H1 (cell line): ENCODE data around the gene TSPOAP1. TPM values are rescaled to one million over a fixed set of nuclear protein-coding genes. Genes with fewer than 3 reads are reported as not detected.

ENCODE experiments used
- CTCF ChIA-PET: fragments of 300-600 bp; sonication (Branson Sonifier 250); formaldehyde crosslinking; loops from one replicate; lab custom pipeline; 2021; ENCODE audit not compliant: partially characterized antibody; lab: Charles Lee
- POLR2A ChIA-PET: fragments of 300-600 bp; sonication (Branson Sonifier 250); formaldehyde crosslinking; loops from one replicate; lab custom pipeline; 2021; ENCODE audit warnings: inconsistent platforms; ENCODE audit not compliant: partially characterized antibody; lab: Charles Lee
- DNase-seq, 2 experiments: peaks; one replicate each; pipeline versions ENCODE4 v3.0.0 to v3.0.0-alpha.2; 2010 to 2022; ENCODE audit warnings: low spot score in 2 of 2, low read depth in 1 of 2, mixed read lengths in 1 of 2
- FAIRE-seq: peaks from 2 replicates; lab custom pipeline; 2011; peaks lifted over from hg19 to GRCh38; lab: Jason Lieb, UNC
- H2AFZ ChIP-seq: 2 replicates; pipeline ENCODE4 v1.8.1; 2012; ENCODE audit warnings: low read length, inconsistent platforms
- H2AK5ac ChIP-seq: 2 replicates; pipeline ENCODE4 v1.6.1; 2013; ENCODE audit warnings: low read depth, low read length
- H2BK120ac ChIP-seq: replicated peaks from 2 replicates; pipeline ENCODE3; 2013; ENCODE audit warnings: low read depth, low read length, inconsistent platforms
- H2BK12ac ChIP-seq: 2 replicates; pipeline ENCODE4 v1.6.1; 2013; ENCODE audit warnings: low read depth, low read length
- H2BK15ac ChIP-seq: 2 replicates; pipeline ENCODE4 v1.6.1; 2013; ENCODE audit warnings: low read length
- H2BK20ac ChIP-seq: 2 replicates; pipeline ENCODE4 v1.6.1; 2013; ENCODE audit warnings: low read length
- H2BK5ac ChIP-seq: 2 replicates; pipeline ENCODE4 v1.6.1; 2013; ENCODE audit warnings: low read depth, low read length
- H3K14ac ChIP-seq: 2 replicates; pipeline ENCODE4 v1.6.1; 2013; ENCODE audit warnings: inconsistent platforms; ENCODE audit not compliant: insufficient read length
- H3K18ac ChIP-seq: 2 replicates; pipeline ENCODE4 v1.6.1; 2013; ENCODE audit warnings: low read length; ENCODE audit errors: extremely low read depth
- H3K23ac ChIP-seq: 2 replicates; pipeline ENCODE4 v1.6.1; 2013; ENCODE audit warnings: inconsistent platforms; ENCODE audit not compliant: insufficient read length
- H3K23me2 ChIP-seq: 2 replicates; pipeline ENCODE4 v1.6.1; 2013; ENCODE audit warnings: low read depth, low read length
- H3K27ac ChIP-seq: 2 replicates; pipeline ENCODE4 v1.6.1; 2011; ENCODE audit warnings: low read depth, low read length, inconsistent platforms
- H3K27me3 ChIP-seq, 4 experiments: replicated peaks in 1 of 4; 1 replicate in 1 of 4; 2 replicates in 3 of 4; pipeline versions ENCODE4 v1.6.1 to v1.8.1; 2011 to 2013; ENCODE audit warnings: low read length in 3 of 4, mild to moderate bottlenecking in 3 of 4, inconsistent platforms in 2 of 4, mixed read lengths in 2 of 4, moderate library complexity in 1 of 4; ENCODE audit not compliant: control insufficient read depth in 3 of 4, insufficient read depth in 3 of 4; ENCODE audit errors: extremely low read depth in 1 of 4
- H3K36me3 ChIP-seq, 4 experiments: 2 replicates each; pipeline versions ENCODE4 v1.6.1 to v1.8.1; 2011 to 2013; ENCODE audit warnings: mild to moderate bottlenecking in 4 of 4, low read length in 3 of 4, moderate library complexity in 2 of 4, control low read depth in 1 of 4, inconsistent platforms in 1 of 4; ENCODE audit not compliant: insufficient read depth in 4 of 4, control insufficient read depth in 2 of 4
- H3K4ac ChIP-seq: replicated peaks from 2 replicates; pipeline ENCODE3; 2013; ENCODE audit warnings: low read length, low read depth, mixed read lengths, inconsistent platforms; ENCODE audit not compliant: insufficient read length
- H3K4me1 ChIP-seq, 4 experiments: replicated peaks in 1 of 4; 1 replicate in 1 of 4; 2 replicates in 3 of 4; pipeline versions ENCODE4 v1.6.1 to v1.8.1; 2011 to 2013; ENCODE audit warnings: low read length in 3 of 4, inconsistent platforms in 2 of 4, mixed read lengths in 1 of 4; ENCODE audit not compliant: insufficient read depth in 4 of 4, control insufficient read depth in 3 of 4
- H3K4me2 ChIP-seq, 2 experiments: 2 replicates each; pipeline versions ENCODE4 v1.6.1 to v1.8.1; 2011 to 2013; ENCODE audit warnings: low read depth in 2 of 2, low read length in 2 of 2, control low read depth in 1 of 2, inconsistent platforms in 1 of 2, mild to moderate bottlenecking in 1 of 2; ENCODE audit not compliant: insufficient read depth in 1 of 2
- H3K4me3 ChIP-seq, 4 experiments: fragments of 200-600, 300-600 bp in 1 of 4; sonication (generic), shearing (Covaris generic), sonication (Bioruptor Twin) in 1 of 4; 2 replicates each; pipeline versions ENCODE4 v1.5.1 to v1.8.1; 2011 to 2016; ENCODE audit warnings: low read length in 4 of 4, low read depth in 3 of 4, control low read depth in 2 of 4, inconsistent platforms in 2 of 4, mild to moderate bottlenecking in 2 of 4, mixed read lengths in 1 of 4, moderate library complexity in 1 of 4; ENCODE audit not compliant: insufficient read depth in 2 of 4; ENCODE audit errors: extremely low read depth in 1 of 4
- H3K56ac ChIP-seq: replicated peaks from 2 replicates; pipeline ENCODE3; 2013; ENCODE audit warnings: low read depth, mild to moderate bottlenecking, mixed read lengths, low read length, inconsistent platforms; ENCODE audit not compliant: insufficient read length
- H3K79me1 ChIP-seq: 2 replicates; pipeline ENCODE4 v1.6.1; 2013; ENCODE audit warnings: low read depth, low read length, control low read depth
- H3K79me2 ChIP-seq, 2 experiments: 2 replicates each; pipeline versions ENCODE4 v1.6.1 to v1.8.1; 2012 to 2013; ENCODE audit warnings: low read length in 2 of 2, mild to moderate bottlenecking in 2 of 2, inconsistent platforms in 1 of 2; ENCODE audit not compliant: insufficient read depth in 2 of 2, control insufficient read depth in 1 of 2
- H3K9ac ChIP-seq, 4 experiments: replicated peaks in 1 of 4; 1 replicate in 1 of 4; 2 replicates in 3 of 4; pipeline versions ENCODE4 v1.6.1 to v1.8.1; 2011 to 2013; ENCODE audit warnings: low read depth in 3 of 4, low read length in 3 of 4, control low read depth in 2 of 4, mild to moderate bottlenecking in 2 of 4, moderate library complexity in 2 of 4, inconsistent platforms in 1 of 4; ENCODE audit errors: extremely low read depth in 1 of 4
- H3K9me3 ChIP-seq, 2 experiments: 2 replicates each; pipeline versions ENCODE4 v1.6.1 to v1.8.1; 2012 to 2013; ENCODE audit warnings: mild to moderate bottlenecking in 2 of 2, moderate library complexity in 2 of 2, control low read depth in 1 of 2, inconsistent platforms in 1 of 2, low read depth in 1 of 2, low read length in 1 of 2, mixed read lengths in 1 of 2; ENCODE audit not compliant: insufficient read depth in 2 of 2
- H4K20me1 ChIP-seq, 2 experiments: replicated peaks in 1 of 2; 2 replicates each; pipeline versions ENCODE3 to v1.8.1; 2011 to 2013; ENCODE audit warnings: inconsistent platforms in 2 of 2, low read length in 2 of 2, mild to moderate bottlenecking in 1 of 2; ENCODE audit not compliant: insufficient read depth in 2 of 2, control insufficient read depth in 1 of 2
- H4K5ac ChIP-seq: 2 replicates; pipeline ENCODE4 v1.6.1; 2013; ENCODE audit warnings: low read length, low read depth, mixed read lengths, inconsistent platforms; ENCODE audit not compliant: insufficient read length
- H4K8ac ChIP-seq: 2 replicates; pipeline ENCODE4 v1.8.0; 2013; ENCODE audit warnings: mild to moderate bottlenecking, moderate library complexity, low read length, inconsistent platforms; ENCODE audit not compliant: insufficient read depth; ENCODE audit errors: extremely low read depth
- H4K91ac ChIP-seq: replicated peaks from 2 replicates; pipeline ENCODE3; 2013; ENCODE audit warnings: low read length, mixed read lengths, inconsistent platforms; ENCODE audit not compliant: insufficient read length
- CEBPB ChIP-seq: IDR thresholded peaks from 2 replicates; pipeline ENCODE4 v1.6.1; 2012; ENCODE audit warnings: low read depth, low read length
- CHD1 ChIP-seq: IDR thresholded peaks from 2 replicates; pipeline ENCODE4 v1.6.1; 2012; ENCODE audit warnings: low read depth, low read length, improper control_type of control experiment
- CTBP2 ChIP-seq: IDR thresholded peaks from 2 replicates; pipeline ENCODE4 v1.7.0; 2011; ENCODE audit warnings: borderline replicate concordance, mild to moderate bottlenecking, moderate library complexity, mixed read lengths, low read length; ENCODE audit not compliant: insufficient read depth, insufficient read length
- EP300 ChIP-seq, 2 experiments: IDR thresholded peaks; 1 replicate in 1 of 2; 2 replicates in 1 of 2; pipeline ENCODE4 v1.6.1; 2011 to 2012; ENCODE audit warnings: low read depth in 2 of 2, low read length in 2 of 2, mild to moderate bottlenecking in 2 of 2, borderline replicate concordance in 1 of 2, inconsistent platforms in 1 of 2, moderate library complexity in 1 of 2
- EZH2 ChIP-seq: fragments of 200-600 bp; sonication (generic); IDR thresholded peaks from 2 replicates; pipeline ENCODE4 v1.7.1; 2012; ENCODE audit warnings: low read depth, mild to moderate bottlenecking, moderate library complexity, low read length, inconsistent platforms; ENCODE audit not compliant: severe bottlenecking
- RFX5 ChIP-seq: IDR thresholded peaks from 2 replicates; pipeline ENCODE4 v1.6.1; 2011; ENCODE audit warnings: low read depth, low read length, improper control_type of control experiment, borderline replicate concordance
- RNF2 ChIP-seq: fragments of 200-900, 300-1000 bp; sonication (generic); IDR thresholded peaks from 2 replicates; pipeline ENCODE4 v1.7.1; 2016; ENCODE audit warnings: borderline replicate concordance, low read depth, mild to moderate bottlenecking, antibody characterized with exemption, low read length; ENCODE audit not compliant: poor library complexity, severe bottlenecking; ENCODE audit errors: missing control alignments
- RXRA ChIP-seq: IDR thresholded peaks from 2 replicates; pipeline ENCODE4 v1.6.1; 2011; ENCODE audit warnings: low read depth, mild to moderate bottlenecking, low read length, moderate library complexity; ENCODE audit not compliant: insufficient read depth
- SIN3A ChIP-seq, 2 experiments: IDR thresholded peaks in 1 of 2; conservative IDR thresholded peaks in 1 of 2; 2 replicates each; pipeline ENCODE4 v1.6.1; 2011 to 2012; ENCODE audit warnings: low read length in 2 of 2, improper control_type of control experiment in 1 of 2, low read depth in 1 of 2, mild to moderate bottlenecking in 1 of 2
- SIRT6 ChIP-seq: IDR thresholded peaks from one replicate; pipeline ENCODE4 v1.7.1; 2012; ENCODE audit warnings: low read length, inconsistent platforms
- SP2 ChIP-seq: IDR thresholded peaks from 2 replicates; pipeline ENCODE4 v1.6.1; 2012; ENCODE audit warnings: mild to moderate bottlenecking, low read length, inconsistent platforms
- YY1 ChIP-seq: IDR thresholded peaks from 2 replicates; pipeline ENCODE4 v1.6.1; 2011; ENCODE audit warnings: low read depth, mild to moderate bottlenecking, low read length
- WGBS, 2 experiments: shearing (Covaris generic) in 1 of 2; methylation state at CpG; one replicate each; pipeline versions ENCODE4 v1.1.6 to v1.1.7; 2013 to 2015; ENCODE audit warnings: low lambda C conversion rate in 2 of 2, mixed read lengths in 2 of 2, inconsistent platforms in 1 of 2, low coverage in 1 of 2, missing lambda C conversion rate in 1 of 2; ENCODE audit not compliant: insufficient replicate concordance in 2 of 2, insufficient coverage in 1 of 2, insufficient read length in 1 of 2; ENCODE audit errors: extremely low coverage in 1 of 2, missing lambda C conversion rate in 1 of 2; 5-methylcytosine and 5-hydroxymethylcytosine counted together
- polyA plus RNA-seq, 7 experiments: library from polyadenylated mRNA; depleted of rRNA in 3 of 7; stranded (reverse) in 5 of 7; unstranded in 2 of 7; fragments of >200 nt in 5 of 7; fragments of 200-250 nt in 2 of 7; gene quantifications; 1 replicate in 5 of 7; 2 replicates in 1 of 7; 4 replicates in 1 of 7; pipeline versions ENCODE4 v1.2.1 to v1.2.3, GENCODE V29; 2011 to 2013; ENCODE audit warnings: missing spikeins in 2 of 7, mixed read lengths in 2 of 7
- total RNA-seq: library from RNA; stranded (reverse); fragmentation: NEBNext Ultra II Directional; extraction: Animal tissue kit (Norgen Biotek cat#: 25700); gene quantifications from 2 replicates; pipeline ENCODE4 v1.2.1, GENCODE V29; 2021

Gene TSPOAP1
- total and polyA plus RNA-seq, 2 of the 8 experiments (the other 6 are each of a cell fraction or from before 2014, with no cell fraction given): 7.6 to 9.2 TPM

DNA sequence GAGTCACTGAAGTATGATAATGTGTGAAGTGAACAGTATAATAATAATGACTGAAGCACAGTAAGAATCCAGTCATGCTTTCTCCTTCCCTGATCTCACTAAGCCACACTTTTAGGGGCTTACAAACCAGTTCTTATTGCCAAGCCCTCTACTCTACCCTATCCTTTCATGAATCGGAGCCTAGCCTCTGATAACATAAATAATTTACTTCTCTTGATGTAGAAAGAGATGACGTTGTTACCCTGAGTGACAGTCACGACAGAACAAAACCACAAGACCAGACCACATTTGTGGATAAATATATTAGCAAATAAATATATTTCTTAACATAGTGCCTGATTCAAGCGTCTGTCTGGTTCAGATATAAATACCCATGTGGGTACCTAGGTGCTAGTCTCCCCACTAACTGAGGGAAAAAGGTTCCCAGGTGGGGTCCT lies 24.8 kb upstream of the TSPOAP1 start:
- Histone ChIP-seq H4K91ac (no peak overlapping the region), H3K4me3 (peak overlapping the region in 2 of 4 experiments; percentile 93 to 94; a peak in 3 of 8 replicates), H3K4me2 (peak overlapping the region; percentile 96 to 100), H2AFZ (no peak overlapping the region), H3K4me1 (peaks cover 0 to 2% (median 0%) of the 10 kb centered on the region in 4 experiments; a peak in 1 of 7 replicates), H3K23ac (no peak overlapping the region), H3K79me2 (peaks cover 0 to 13% of the 10 kb centered on the region in 2 experiments; a peak in 2 of 4 replicates), H3K18ac (no peak overlapping the region; the same call in 1 of the 2 replicates), H4K5ac (no peak overlapping the region), H3K4ac (no peak overlapping the region), H3K27ac (no peak overlapping the region), H2BK5ac (no peak overlapping the region), H2BK20ac (no peak overlapping the region), H3K79me1 (no peaks in the 10 kb centered on the region), H3K36me3 (peaks cover 8 to 16% (median 15%) of the 10 kb centered on the region in 4 experiments), H2BK15ac (no peak overlapping the region), H2BK12ac (peak overlapping the region; percentile 80; the same call in 1 of the 2 replicates), H4K8ac (no peak overlapping the region), H2AK5ac (no peak overlapping the region), H3K23me2 (peaks cover 8% of the 10 kb centered on the region; the same call in 1 of the 2 replicates), H3K9ac (no peak overlapping the region), H3K56ac (no peak overlapping the region), H4K20me1 (peaks cover 0 to 2% of the 10 kb centered on the region in 2 experiments), H3K27me3 (no peaks in the 10 kb centered on the region), H2BK120ac (no peak overlapping the region), H3K14ac (no peak overlapping the region), H3K9me3 (no peaks in the 10 kb centered on the region)
- DNase-seq (no peak), FAIRE-seq (no peak)
- 80% methylated on average over 4 of the region's 4 CpGs; no CpG with 5 or more reads in 1 of the 2 experiments for WGBS, 2 experiments
- POLR2A ChIA-PET: interaction anchor here (0.7 to 7.9 kb wide), 19 partner anchors 8 to 94 kb away, joined by 3 to 149 read pairs (median 8); partner anchors contain the start of genes RNF43 and TSPOAP1
- CTCF ChIA-PET: interaction anchor here (0.6 to 5.8 kb wide), 16 partner anchors 9 to 93 kb away, joined by 3 to 32 read pairs (median 4); partner anchors contain the start of gene RNF43
- TF ChIP-seq RNF2 (no peak), CEBPB (no peak), YY1 (no peak), SIRT6 (no peak), SP2 (no peak), EZH2 (no peak), CTBP2 (no peak), EP300 (IDR thresholded peaks at IDR 0.05; ENCODE audit: borderline replicate concordance in 1 of 2, low read depth in 2 of 2, low read length in 2 of 2) (no peak), SIN3A (conservative IDR thresholded peaks at IDR 0.05 in 1 of 2, IDR thresholded peaks at IDR 0.05 in 1 of 2; ENCODE audit: low read depth in 1 of 2, low read length in 2 of 2) (no peak), RXRA (no peak), RFX5 (no peak), CHD1 (no peak)
